Peyer's patch (tissue), 4 donors: ENCODE data around the gene BLMH.

Experiments
- POLR2A ChIP-seq, 2 donors: fragments of 450-650 bp; IDR thresholded peaks; one replicate each; pipeline ENCODE4 v1.5.1; 2017; ENCODE audit warnings: antibody characterized with exemption in 2 of 2, mild to moderate bottlenecking in 2 of 2, moderate library complexity in 2 of 2
- TF ChIP-seq, protein P1 (sequence below), 6 experiments: fragments of 450-650 bp in 4 of 6; fragments of 200-600 bp in 2 of 6; sonication (generic) in 1 of 6; IDR thresholded peaks; one replicate each; pipeline ENCODE4 v1.5.1; 2017 to 2019; ENCODE audit warnings: antibody characterized with exemption in 6 of 6, mild to moderate bottlenecking in 3 of 6, moderate library complexity in 1 of 6

DNA sequence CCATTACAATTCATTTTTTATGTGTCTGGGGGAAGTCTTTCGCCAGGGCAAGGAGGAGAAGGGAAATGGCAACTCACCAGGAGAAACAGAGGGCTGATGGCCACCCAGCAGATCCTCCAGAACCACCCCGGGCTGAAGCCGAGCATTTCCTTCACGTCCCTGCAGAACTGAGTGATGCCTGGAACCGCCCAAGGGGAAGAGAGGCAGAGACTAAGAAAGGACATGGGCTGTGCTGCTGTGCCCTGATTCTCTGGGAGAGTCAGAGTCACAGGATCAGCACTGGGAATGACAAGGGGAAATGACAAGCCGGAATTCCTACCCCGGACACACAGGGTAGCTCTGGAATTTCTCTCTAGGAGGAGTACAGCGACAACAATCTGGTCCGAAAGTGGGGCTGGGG, 84.1 kb downstream of the BLMH start:
- TF ChIP-seq, protein P1, sequence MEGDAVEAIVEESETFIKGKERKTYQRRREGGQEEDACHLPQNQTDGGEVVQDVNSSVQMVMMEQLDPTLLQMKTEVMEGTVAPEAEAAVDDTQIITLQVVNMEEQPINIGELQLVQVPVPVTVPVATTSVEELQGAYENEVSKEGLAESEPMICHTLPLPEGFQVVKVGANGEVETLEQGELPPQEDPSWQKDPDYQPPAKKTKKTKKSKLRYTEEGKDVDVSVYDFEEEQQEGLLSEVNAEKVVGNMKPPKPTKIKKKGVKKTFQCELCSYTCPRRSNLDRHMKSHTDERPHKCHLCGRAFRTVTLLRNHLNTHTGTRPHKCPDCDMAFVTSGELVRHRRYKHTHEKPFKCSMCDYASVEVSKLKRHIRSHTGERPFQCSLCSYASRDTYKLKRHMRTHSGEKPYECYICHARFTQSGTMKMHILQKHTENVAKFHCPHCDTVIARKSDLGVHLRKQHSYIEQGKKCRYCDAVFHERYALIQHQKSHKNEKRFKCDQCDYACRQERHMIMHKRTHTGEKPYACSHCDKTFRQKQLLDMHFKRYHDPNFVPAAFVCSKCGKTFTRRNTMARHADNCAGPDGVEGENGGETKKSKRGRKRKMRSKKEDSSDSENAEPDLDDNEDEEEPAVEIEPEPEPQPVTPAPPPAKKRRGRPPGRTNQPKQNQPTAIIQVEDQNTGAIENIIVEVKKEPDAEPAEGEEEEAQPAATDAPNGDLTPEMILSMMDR (IDR thresholded peaks at IDR 0.05) = no peak
- TF ChIP-seq POLR2A (IDR thresholded peaks at IDR 0.05) = no peak
